Endothelial cell of umbilical vein (primary cell): ENCODE results near the gene LRP1-AS. TPM values are rescaled to one million over a fixed set of nuclear protein-coding genes. Genes with fewer than 3 reads are reported as not detected.

Experiments
- BruUV-seq: library from RNA; stranded (reverse); fragments of 400-500 nt; replicated peaks from 2 replicates; lab custom pipeline; 2021; lab: Mats Ljungman, UMichigan
- CTCF ChIA-PET: fragments of 300-600, 350-600 bp; sonication (Branson Sonifier 250); formaldehyde crosslinking; loops from one replicate; lab custom pipeline; 2021; ENCODE audit warnings: antibody characterized with exemption, inconsistent platforms; lab: Charles Lee
- POLR2A ChIA-PET: fragments of 300-600, 350-600 bp; sonication (Branson Sonifier 250); formaldehyde crosslinking; loops from one replicate; lab custom pipeline; 2021; ENCODE audit warnings: antibody characterized with exemption, inconsistent platforms; lab: Charles Lee
- DNase-seq: peaks from one replicate; pipeline ENCODE4 v3.0.0-alpha.2; 2011; ENCODE audit warnings: low read depth, low spot score
- FAIRE-seq: peaks from 2 replicates; lab custom pipeline; 2011; peaks lifted over from hg19 to GRCh38; lab: Jason Lieb, UNC
- H2AFZ ChIP-seq: 2 replicates; pipeline ENCODE4 v1.6.0; 2012; ENCODE audit warnings: low read depth, low read length, control low read depth, inconsistent platforms
- H3K27ac ChIP-seq: 2 replicates; pipeline ENCODE4 v1.5.1; 2011; ENCODE audit warnings: low read depth, mild to moderate bottlenecking, control low read depth, low read length, moderate library complexity; ENCODE audit not compliant: insufficient read depth
- H3K27me3 ChIP-seq, 2 experiments: 2 replicates each; pipeline versions ENCODE4 v1.6.0 to v1.6.1; 2011; ENCODE audit warnings: low read length in 2 of 2, mixed read lengths in 1 of 2; ENCODE audit not compliant: control insufficient read depth in 2 of 2, insufficient read depth in 2 of 2
- H3K36me3 ChIP-seq, 2 experiments: 2 replicates in 1 of 2; 3 replicates in 1 of 2; pipeline ENCODE4 v1.5.1; 2011; ENCODE audit warnings: low read length in 2 of 2, mild to moderate bottlenecking in 1 of 2, moderate library complexity in 1 of 2; ENCODE audit not compliant: control insufficient read depth in 2 of 2, insufficient read depth in 2 of 2; ENCODE audit errors: extremely low read depth in 1 of 2
- H3K4me1 ChIP-seq: 3 replicates; pipeline ENCODE4 v1.5.1; 2011; ENCODE audit warnings: mild to moderate bottlenecking, low read length; ENCODE audit not compliant: control insufficient read depth, insufficient read depth; ENCODE audit errors: extremely low read depth
- H3K4me2 ChIP-seq: 2 replicates; pipeline ENCODE4 v1.6.1; 2011; ENCODE audit warnings: low read length, control low read depth, mixed read lengths; ENCODE audit not compliant: insufficient read depth
- H3K4me3 ChIP-seq, 3 experiments: fragments of 200-600 bp in 1 of 3; sonication (generic), shearing (Covaris generic) in 1 of 3; replicated peaks in 1 of 3; 2 replicates each; pipeline ENCODE4 v1.5.1; 2011 to 2016; ENCODE audit warnings: control low read depth in 3 of 3, low read length in 3 of 3, mild to moderate bottlenecking in 2 of 3, inconsistent platforms in 1 of 3, low read depth in 1 of 3, moderate library complexity in 1 of 3; ENCODE audit not compliant: insufficient read depth in 1 of 3
- H3K79me2 ChIP-seq: 2 replicates; pipeline ENCODE4 v1.6.0; 2012; ENCODE audit warnings: low read length, inconsistent platforms; ENCODE audit not compliant: control insufficient read depth, insufficient read depth
- H3K9ac ChIP-seq: replicated peaks from 2 replicates; pipeline ENCODE3; 2011; ENCODE audit warnings: low read length, control low read depth; ENCODE audit not compliant: insufficient read depth; ENCODE audit errors: extremely low read depth
- H3K9me1 ChIP-seq: replicated peaks from 3 replicates; pipeline ENCODE4 v1.6.0; 2011; ENCODE audit warnings: mild to moderate bottlenecking, low read length; ENCODE audit not compliant: control insufficient read depth, insufficient read depth; ENCODE audit errors: extremely low read depth
- H3K9me3 ChIP-seq: replicated peaks from 2 replicates; pipeline ENCODE4 v1.5.1; 2012; ENCODE audit warnings: low read length, inconsistent platforms; ENCODE audit not compliant: control insufficient read depth, insufficient read depth
- H4K20me1 ChIP-seq: replicated peaks from 2 replicates; pipeline ENCODE3; 2011; ENCODE audit warnings: mild to moderate bottlenecking, low read length; ENCODE audit not compliant: control insufficient read depth, insufficient read depth; ENCODE audit errors: extremely low read depth
- EZH2 ChIP-seq: IDR thresholded peaks from 2 replicates; pipeline ENCODE4 v1.6.1; 2012; ENCODE audit warnings: borderline replicate concordance, low read depth, mild to moderate bottlenecking, moderate library complexity, low read length, inconsistent platforms; ENCODE audit not compliant: severe bottlenecking
- FOS ChIP-seq: IDR thresholded peaks from 2 replicates; pipeline ENCODE4 v1.6.1; 2011; ENCODE audit warnings: mild to moderate bottlenecking, low read length, moderate library complexity, borderline replicate concordance; ENCODE audit not compliant: insufficient read depth
- GATA2 ChIP-seq: IDR thresholded peaks from 2 replicates; pipeline ENCODE4 v1.7.0; 2011; ENCODE audit warnings: low read depth, mild to moderate bottlenecking, moderate library complexity, mixed read lengths, low read length; ENCODE audit not compliant: insufficient read length, insufficient read depth
- JUN ChIP-seq: IDR thresholded peaks from 2 replicates; pipeline ENCODE4 v1.6.1; 2011; ENCODE audit warnings: borderline replicate concordance, low read depth; ENCODE audit not compliant: insufficient read length, insufficient read depth
- MYC ChIP-seq: IDR thresholded peaks from one replicate; pipeline ENCODE4 v1.6.1; 2011; ENCODE audit warnings: mild to moderate bottlenecking, low read depth, low read length
- POLR2A ChIP-seq: IDR thresholded peaks from 2 replicates; pipeline ENCODE4 v1.6.1; 2012; ENCODE audit warnings: low read depth, mild to moderate bottlenecking, control low read depth, low read length
- POLR2AphosphoS5 ChIP-seq: IDR thresholded peaks from 2 replicates; pipeline ENCODE4 v1.6.1; 2012; ENCODE audit warnings: low read depth, mild to moderate bottlenecking, control low read depth, low read length, moderate library complexity; ENCODE audit not compliant: insufficient read depth
- dilution Hi-C: fragments of 300-500 bp; cut with MboI; formaldehyde crosslinking; loops from one replicate; pipeline ENCODE4 v1.15.0; 2019; ENCODE audit warnings: low sequenced_read_pairs; ENCODE audit not compliant: extremely low pct_ligation_motif_present
- intact Hi-C: fragments of 100-400 bp; cut with micrococcal nuclease; formaldehyde crosslinking; loops from one replicate; pipeline ENCODE4 v1.10.0; 2022
- polyA plus RNA-seq, 4 experiments: library from polyadenylated mRNA; depleted of rRNA in 3 of 4; stranded (reverse) in 3 of 4; unstranded in 1 of 4; fragments of >200 nt; gene quantifications; 2 replicates each; pipeline versions ENCODE4 v1.2.1 to v1.2.3, GENCODE V29; 2011 to 2012; ENCODE audit warnings: missing spikeins in 1 of 4
- total RNA-seq: library from RNA; stranded (reverse); gene quantifications from 2 replicates; pipeline ENCODE4 v1.2.3, GENCODE V29; 2021
- TF ChIP-seq, protein P1 (sequence below): IDR thresholded peaks from 2 replicates; pipeline ENCODE4 v1.6.1; 2011; ENCODE audit not compliant: insufficient read depth, insufficient read length
- TF ChIP-seq, protein P2 (sequence below), 2 donors: IDR thresholded peaks; 1 replicate in 1 of 2; 2 replicates in 1 of 2; pipeline ENCODE4 v1.5.1; 2011; ENCODE audit warnings: low read length in 2 of 2, mild to moderate bottlenecking in 2 of 2, moderate library complexity in 2 of 2, control low read depth in 1 of 2, inconsistent platforms in 1 of 2, low read depth in 1 of 2; ENCODE audit not compliant: insufficient read depth in 1 of 2; ENCODE audit errors: extremely low read depth in 1 of 2

The LRP1-AS gene
- total and polyA plus RNA-seq, 2 donors (not counting 3 experiments of a cell fraction or from before 2014, with no cell fraction given): not detected

DNA sequence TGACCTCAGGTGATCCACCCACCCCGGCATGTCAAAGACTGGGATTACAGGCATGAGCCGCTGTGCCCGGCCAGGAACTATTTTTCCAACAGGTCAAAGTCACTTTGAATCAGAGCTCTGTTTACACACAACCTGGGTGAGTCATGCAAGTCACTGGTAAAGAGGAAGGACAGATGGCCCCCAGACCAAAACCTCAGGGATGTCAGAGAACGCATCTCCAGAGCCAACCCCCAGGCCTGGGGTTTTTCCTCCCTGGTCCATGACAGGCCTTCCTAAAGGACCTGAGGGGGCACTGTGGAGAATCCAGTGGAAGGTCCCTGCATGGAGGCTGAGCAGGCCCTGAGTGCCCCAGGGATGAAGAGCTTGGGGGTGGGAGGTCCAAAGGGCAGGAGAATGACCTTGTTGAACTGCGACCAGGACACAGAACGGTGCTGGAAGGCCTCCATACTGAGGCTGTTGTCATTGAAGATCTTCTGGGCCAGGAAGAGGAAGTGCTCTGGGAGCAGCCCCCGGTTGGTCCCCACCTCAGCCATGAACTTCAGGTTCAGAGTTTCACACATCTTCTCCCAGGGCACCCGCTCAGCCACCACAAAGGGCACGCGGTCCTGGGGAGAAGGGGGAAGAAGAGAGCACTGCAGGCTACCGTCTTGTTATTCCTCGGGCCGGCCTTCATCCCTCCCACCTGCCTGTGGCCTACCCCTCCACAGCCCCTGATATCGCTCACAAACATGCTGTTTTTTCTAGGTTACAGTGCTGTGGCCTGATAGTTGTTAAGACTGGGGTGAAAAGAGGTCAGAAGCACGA, 45.3 kb downstream of the LRP1-AS start:
- no peak overlapping the region for H3K9ac ChIP-seq
- H3K4me2 ChIP-seq: no peak overlapping the region
- BruUV-seq: no TSS peak
- H3K4me3 ChIP-seq: no peak overlapping the region
- no peaks in the 10 kb centered on the region for H3K9me1 ChIP-seq
- H3K9me3 ChIP-seq: no peaks in the 10 kb centered on the region
- H4K20me1 ChIP-seq: no peaks in the 10 kb centered on the region
- no peak for DNase-seq
- no peak overlapping the region for H3K27ac ChIP-seq
- no peaks in the 10 kb centered on the region for H3K79me2 ChIP-seq
- no peak overlapping the region for H2AFZ ChIP-seq
- TF ChIP-seq POLR2A (no peak), JUN (no peak), MYC (no peak), FOS (no peak), EZH2 (no peak), POLR2AphosphoS5 (no peak), GATA2 (no peak)
- TF ChIP-seq, protein P1, sequence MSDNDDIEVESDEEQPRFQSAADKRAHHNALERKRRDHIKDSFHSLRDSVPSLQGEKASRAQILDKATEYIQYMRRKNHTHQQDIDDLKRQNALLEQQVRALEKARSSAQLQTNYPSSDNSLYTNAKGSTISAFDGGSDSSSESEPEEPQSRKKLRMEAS: no peak
- TF ChIP-seq, protein P2, sequence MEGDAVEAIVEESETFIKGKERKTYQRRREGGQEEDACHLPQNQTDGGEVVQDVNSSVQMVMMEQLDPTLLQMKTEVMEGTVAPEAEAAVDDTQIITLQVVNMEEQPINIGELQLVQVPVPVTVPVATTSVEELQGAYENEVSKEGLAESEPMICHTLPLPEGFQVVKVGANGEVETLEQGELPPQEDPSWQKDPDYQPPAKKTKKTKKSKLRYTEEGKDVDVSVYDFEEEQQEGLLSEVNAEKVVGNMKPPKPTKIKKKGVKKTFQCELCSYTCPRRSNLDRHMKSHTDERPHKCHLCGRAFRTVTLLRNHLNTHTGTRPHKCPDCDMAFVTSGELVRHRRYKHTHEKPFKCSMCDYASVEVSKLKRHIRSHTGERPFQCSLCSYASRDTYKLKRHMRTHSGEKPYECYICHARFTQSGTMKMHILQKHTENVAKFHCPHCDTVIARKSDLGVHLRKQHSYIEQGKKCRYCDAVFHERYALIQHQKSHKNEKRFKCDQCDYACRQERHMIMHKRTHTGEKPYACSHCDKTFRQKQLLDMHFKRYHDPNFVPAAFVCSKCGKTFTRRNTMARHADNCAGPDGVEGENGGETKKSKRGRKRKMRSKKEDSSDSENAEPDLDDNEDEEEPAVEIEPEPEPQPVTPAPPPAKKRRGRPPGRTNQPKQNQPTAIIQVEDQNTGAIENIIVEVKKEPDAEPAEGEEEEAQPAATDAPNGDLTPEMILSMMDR (IDR thresholded peaks at IDR 0.05; ENCODE audit: extremely low read depth in 1 of 2, insufficient read depth in 1 of 2, low read depth in 1 of 2, low read length in 2 of 2): no peak
- ChIA-PET POLR2A (interaction anchor here (0.7 kb wide), 1 partner anchor 630 kb away, joined by 3 read pairs; no protein-coding TSS in a partner anchor), CTCF (interaction anchor here (0.6 to 1.8 kb wide), 5 partner anchors 10 to 111 kb away, joined by 3 to 4 read pairs (median 4); no protein-coding TSS in a partner anchor)
- dilution Hi-C loops: no loop called here
- intact Hi-C loops: no loop called here
- peaks cover 4 to 38% of the 10 kb centered on the region in 2 experiments for H3K36me3 ChIP-seq
- H3K4me1 ChIP-seq: peaks cover 4% of the 10 kb centered on the region
- H3K27me3 ChIP-seq: no peaks in the 10 kb centered on the region
- FAIRE-seq: no peak
